ENCODE measurements around the gene ADCY10.
"Not testable (repeated sequence)": the region's sequence is repeated elsewhere in the genome, so short reads cannot be mapped to it uniquely, and the experiment has no call there.

The ADCY10 gene

GRCh38 chr1:167935216-167936067, 21.5 kb upstream of the ADCY10 start:
- intact Hi-C loops (cut with micrococcal nuclease), result loop anchor here (2.0 to 5.0 kb wide), 3 partner anchors 218 to 292 kb away; partner anchors contain the start of genes SFT2D2 and TIPRL

GRCh38 chr1:167934426-167935215, 20.7 kb upstream of the ADCY10 start:
- H3K27ac Mint-ChIP-seq, result peak overlapping the region; percentile 86
- H3K9me3 Mint-ChIP-seq, result no peaks in the 10 kb centered on the region
- H3K4me3 Mint-ChIP-seq, result peak overlapping the region; percentile 87
- peaks cover 39% of the 10 kb centered on the region for H3K4me1 Mint-ChIP-seq (ENCODE audit: low read depth)
- peaks cover 25% of the 10 kb centered on the region for H3K36me3 Mint-ChIP-seq (ENCODE audit: low read depth)
- H3K27me3 Mint-ChIP-seq, result no peaks in the 10 kb centered on the region
- intact Hi-C loops (cut with micrococcal nuclease), result loop anchor here (5.0 kb wide), 2 partner anchors 217 to 293 kb away; partner anchors contain the start of gene SFT2D2

More at GRCh38 chr1:167935216-167936067, 21.5 kb upstream of the ADCY10 start:
- Mint-ChIP-seq H3K4me1 (ENCODE audit: low read depth) (peaks cover 39% of the 10 kb centered on the region), H3K9me3 (no peaks in the 10 kb centered on the region), H3K27ac (peak overlapping the region; percentile 86), H3K27me3 (no peaks in the 10 kb centered on the region), H3K4me3 (peak overlapping the region; percentile 87), H3K36me3 (ENCODE audit: low read depth) (peaks cover 25% of the 10 kb centered on the region)

GRCh38 chr1:167933788-167934187, 19.9 kb upstream of the ADCY10 start:
- H3K36me3 Mint-ChIP-seq (ENCODE audit: low read depth), result peaks cover 25% of the 10 kb centered on the region
- no peaks in the 10 kb centered on the region for H3K27me3 Mint-ChIP-seq
- H3K4me3 Mint-ChIP-seq, result peak overlapping the region; percentile 9
- intact Hi-C loops (cut with micrococcal nuclease), result no loop called here
- no peaks in the 10 kb centered on the region for H3K9me3 Mint-ChIP-seq
- H3K27ac Mint-ChIP-seq, result no peak overlapping the region
- H3K4me1 Mint-ChIP-seq (ENCODE audit: low read depth), result peaks cover 39% of the 10 kb centered on the region

GRCh38 chr1:167929725-167930124, 15.8 kb upstream of the ADCY10 start:
- Mint-ChIP-seq H3K36me3 (ENCODE audit: low read depth) (no peaks in the 10 kb centered on the region), H3K4me3 (no peak overlapping the region), H3K27ac (no peak overlapping the region), H3K27me3 (no peaks in the 10 kb centered on the region), H3K4me1 (ENCODE audit: low read depth) (peaks cover 19% of the 10 kb centered on the region), H3K9me3 (no peaks in the 10 kb centered on the region)
- intact Hi-C loops (cut with micrococcal nuclease), result no loop called here

GRCh38 chr1:167928919-167929318, 15.0 kb upstream of the ADCY10 start:
- H3K9me3 Mint-ChIP-seq; H3K36me3 Mint-ChIP-seq (ENCODE audit: low read depth); H3K27ac Mint-ChIP-seq; H3K4me3 Mint-ChIP-seq; intact Hi-C loops (cut with micrococcal nuclease); H3K27me3 Mint-ChIP-seq: not testable (repeated sequence)
- peaks cover 13% of the 10 kb centered on the region for H3K4me1 Mint-ChIP-seq (ENCODE audit: low read depth)

- Mint-ChIP-seq H3K9me3 (no peaks in the 10 kb centered on the region), H3K27ac (no peak overlapping the region), H3K36me3 (ENCODE audit: low read depth) (peaks cover 2% of the 10 kb centered on the region), H3K4me1 (ENCODE audit: low read depth) (peaks cover 10% of the 10 kb centered on the region), H3K4me3 (no peak overlapping the region), H3K27me3 (no peaks in the 10 kb centered on the region)
- intact Hi-C loops (cut with micrococcal nuclease), result no loop called here
Observed at GRCh38 chr1:167928457-167928852, 14.5 kb upstream of the ADCY10 start.

- Mint-ChIP-seq H3K4me3 (no peak overlapping the region), H3K4me1 (ENCODE audit: low read depth) (peaks cover 11% of the 10 kb centered on the region), H3K27me3 (no peaks in the 10 kb centered on the region), H3K9me3 (no peaks in the 10 kb centered on the region), H3K27ac (no peak overlapping the region), H3K36me3 (ENCODE audit: low read depth) (peaks cover 10% of the 10 kb centered on the region)
- intact Hi-C loops (cut with micrococcal nuclease), result no loop called here
Observed at GRCh38 chr1:167927046-167927754, 13.3 kb upstream of the ADCY10 start.

GRCh38 chr1:167926486-167926997, 12.6 kb upstream of the ADCY10 start:
- H3K27me3 Mint-ChIP-seq, result no peaks in the 10 kb centered on the region
- H3K27ac Mint-ChIP-seq, result no peak overlapping the region
- intact Hi-C loops (cut with micrococcal nuclease), result no loop called here
- H3K4me1 Mint-ChIP-seq (ENCODE audit: low read depth), result peaks cover 11% of the 10 kb centered on the region
- H3K4me3 Mint-ChIP-seq, result no peak overlapping the region
- H3K9me3 Mint-ChIP-seq, result no peaks in the 10 kb centered on the region
- H3K36me3 Mint-ChIP-seq (ENCODE audit: low read depth), result peaks cover 10% of the 10 kb centered on the region

- peaks cover 11% of the 10 kb centered on the region for H3K4me1 Mint-ChIP-seq (ENCODE audit: low read depth)
- intact Hi-C loops (cut with micrococcal nuclease), result no loop called here
- H3K9me3 Mint-ChIP-seq, result no peaks in the 10 kb centered on the region
Observed at GRCh38 chr1:167924543-167925231, 10.8 kb upstream of the ADCY10 start.

GRCh38 chr1:167924102-167924501, 10.2 kb upstream of the ADCY10 start:
- peaks cover 10% of the 10 kb centered on the region for H3K36me3 Mint-ChIP-seq (ENCODE audit: low read depth)
- H3K4me1 Mint-ChIP-seq (ENCODE audit: low read depth), result peaks cover 14% of the 10 kb centered on the region
- H3K9me3 Mint-ChIP-seq, result no peaks in the 10 kb centered on the region
- H3K27me3 Mint-ChIP-seq, result no peaks in the 10 kb centered on the region
- no peak overlapping the region for H3K27ac Mint-ChIP-seq
- no peak overlapping the region for H3K4me3 Mint-ChIP-seq
- intact Hi-C loops (cut with micrococcal nuclease), result no loop called here

More at GRCh38 chr1:167924543-167925231, 10.8 kb upstream of the ADCY10 start:
- H3K4me3 Mint-ChIP-seq, result no peak overlapping the region
- no peaks in the 10 kb centered on the region for H3K27me3 Mint-ChIP-seq
- peaks cover 10% of the 10 kb centered on the region for H3K36me3 Mint-ChIP-seq (ENCODE audit: low read depth)
- no peak overlapping the region for H3K27ac Mint-ChIP-seq

GRCh38 chr1:167923324-167924056, 9.6 kb upstream of the ADCY10 start:
- Mint-ChIP-seq H3K27ac (no peak overlapping the region), H3K27me3 (no peaks in the 10 kb centered on the region), H3K9me3 (no peaks in the 10 kb centered on the region), H3K36me3 (ENCODE audit: low read depth) (peaks cover 12% of the 10 kb centered on the region), H3K4me1 (ENCODE audit: low read depth) (peaks cover 16% of the 10 kb centered on the region), H3K4me3 (no peak overlapping the region)
- intact Hi-C loops (cut with micrococcal nuclease), result no loop called here

GRCh38 chr1:167922611-167923074, 8.7 kb upstream of the ADCY10 start:
- Mint-ChIP-seq H3K27ac (no peak overlapping the region), H3K4me3 (no peak overlapping the region), H3K9me3 (no peaks in the 10 kb centered on the region), H3K36me3 (ENCODE audit: low read depth) (peaks cover 20% of the 10 kb centered on the region), H3K4me1 (ENCODE audit: low read depth) (peaks cover 16% of the 10 kb centered on the region), H3K27me3 (no peaks in the 10 kb centered on the region)
- intact Hi-C loops (cut with micrococcal nuclease), result no loop called here
